GM12892 (cell line): ENCODE measurements around the gene CFAP47.

ENCODE experiments used
- DNase-seq: peaks from one replicate; pipeline ENCODE4 v3.0.0; 2011; ENCODE audit not compliant: insufficient read length
- FAIRE-seq: peaks from 2 replicates; lab custom pipeline; 2011; peaks lifted over from hg19 to GRCh38; lab: Jason Lieb, UNC
- POLR2A ChIP-seq: IDR thresholded peaks from 2 replicates; pipeline ENCODE4 v1.6.1; 2011; ENCODE audit warnings: low read depth, low read length, control low read depth
- POLR2AphosphoS5 ChIP-seq: IDR thresholded peaks from 2 replicates; pipeline ENCODE4 v1.6.1; 2011; ENCODE audit warnings: low read depth, low read length, control low read depth
- TAF1 ChIP-seq: IDR thresholded peaks from 2 replicates; pipeline ENCODE4 v1.6.1; 2011; ENCODE audit warnings: low read depth, mild to moderate bottlenecking, control low read depth, low read length, borderline replicate concordance

The CFAP47 gene

DNA sequence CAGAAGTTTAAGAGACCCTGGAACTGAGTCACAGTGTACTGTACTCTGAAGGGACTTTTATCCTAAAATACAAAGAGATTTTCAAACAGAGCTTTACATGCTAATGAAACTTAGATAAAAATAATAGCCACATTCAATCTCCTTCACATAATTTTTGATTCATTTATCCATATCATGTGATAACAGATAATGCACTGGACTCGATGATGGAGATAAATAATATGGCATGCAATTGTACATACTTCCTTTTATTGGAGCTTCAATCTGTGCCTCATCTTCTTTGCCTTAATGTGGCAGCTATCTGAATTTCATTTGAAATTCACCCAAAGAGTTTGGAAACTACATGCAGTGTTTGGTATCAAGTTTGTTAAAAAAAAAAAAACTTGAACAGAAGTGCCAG, 390.6 kb downstream of the CFAP47 start:
- no peak for DNase-seq
- TF ChIP-seq POLR2AphosphoS5 (no peak), TAF1 (no peak), POLR2A (no peak)
- FAIRE-seq, result no peak

DNA sequence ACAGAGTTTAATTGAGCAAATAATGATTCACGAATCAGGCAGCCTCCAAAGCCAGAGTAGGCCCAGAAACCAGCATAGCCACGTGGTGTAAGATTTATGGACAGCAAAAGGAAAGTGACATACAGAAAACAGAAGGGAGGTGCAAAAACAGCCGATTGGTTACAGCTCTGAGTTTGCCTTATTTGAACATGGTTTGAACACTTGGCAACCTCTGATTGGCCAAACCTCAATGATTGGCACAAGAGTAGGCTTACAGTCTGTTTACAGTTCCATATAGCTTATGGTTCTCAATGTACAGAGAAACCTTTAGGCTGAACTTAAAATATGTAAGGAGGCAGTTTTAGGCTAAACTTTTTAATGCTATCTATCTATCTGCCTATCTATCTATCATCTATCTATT, 394.8 kb downstream of the CFAP47 start:
- FAIRE-seq (no peak), DNase-seq (no peak)
- TF ChIP-seq TAF1, result no peak
- TF ChIP-seq POLR2A, result no peak
- no peak for TF ChIP-seq POLR2AphosphoS5

DNA sequence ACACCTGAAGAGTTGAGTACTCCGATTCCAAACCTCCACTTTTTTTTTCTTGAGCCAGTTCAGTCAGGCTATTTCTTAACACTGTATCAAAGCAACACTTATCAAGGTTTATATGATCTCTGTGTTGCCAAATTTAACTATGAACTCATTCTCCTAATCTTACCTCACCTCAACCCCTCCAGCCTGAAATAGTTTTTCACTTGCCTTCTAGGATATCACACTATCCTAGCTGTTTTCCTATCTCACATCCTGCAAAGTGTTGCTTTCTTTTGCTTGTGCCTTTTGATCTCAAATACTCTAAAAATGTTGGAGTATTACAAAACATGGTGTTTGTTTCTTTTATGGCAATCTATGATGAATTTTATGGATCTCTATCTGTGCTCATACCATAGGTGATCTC, 415.0 kb downstream of the CFAP47 start:
- DNase-seq (no peak), FAIRE-seq (no peak)
- TF ChIP-seq TAF1 (no peak), POLR2AphosphoS5 (no peak), POLR2A (no peak)

DNA sequence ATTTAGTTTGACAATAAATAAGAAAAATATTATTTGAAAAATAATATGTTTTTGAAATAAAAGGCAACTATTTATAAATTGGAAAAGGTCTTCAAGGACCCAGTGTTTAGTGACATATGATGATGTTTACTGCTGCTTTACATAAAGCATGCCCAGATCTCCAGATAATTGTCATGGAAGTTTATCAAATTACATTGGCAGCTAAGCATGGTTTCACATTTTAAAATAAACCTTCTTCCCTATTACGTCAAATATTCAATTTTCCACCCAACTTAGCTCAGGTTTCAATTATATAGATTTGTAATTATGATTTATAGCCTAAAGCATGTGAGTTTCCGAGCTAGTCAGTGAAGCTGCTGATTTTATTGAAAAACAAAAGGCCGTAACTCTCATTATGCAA, 417.2 kb downstream of the CFAP47 start:
- TF ChIP-seq POLR2A, result no peak
- no peak for TF ChIP-seq POLR2AphosphoS5
- TF ChIP-seq TAF1, result no peak
- FAIRE-seq (no peak), DNase-seq (no peak)

DNA sequence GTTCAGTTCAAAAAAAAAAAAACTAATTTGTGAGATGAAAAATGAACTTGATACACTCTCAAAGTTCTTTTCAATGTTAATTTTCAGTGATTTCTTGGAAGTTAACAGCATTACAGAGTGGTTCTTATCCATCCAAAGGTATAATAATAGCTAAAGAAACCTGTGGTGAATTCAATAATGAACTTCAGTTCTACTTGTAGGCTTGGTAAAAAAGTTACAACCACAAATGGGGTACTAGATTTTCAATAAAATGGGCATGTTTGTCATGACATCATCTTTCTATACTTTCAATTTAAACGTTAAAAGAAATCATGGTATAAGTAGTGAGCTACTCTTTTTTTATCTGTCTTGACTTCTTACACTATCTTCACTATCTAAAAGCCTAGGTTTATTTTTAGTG, 424.8 kb downstream of the CFAP47 start:
- FAIRE-seq (no peak), DNase-seq (no peak)
- TF ChIP-seq POLR2AphosphoS5 (no peak), TAF1 (no peak)

DNA sequence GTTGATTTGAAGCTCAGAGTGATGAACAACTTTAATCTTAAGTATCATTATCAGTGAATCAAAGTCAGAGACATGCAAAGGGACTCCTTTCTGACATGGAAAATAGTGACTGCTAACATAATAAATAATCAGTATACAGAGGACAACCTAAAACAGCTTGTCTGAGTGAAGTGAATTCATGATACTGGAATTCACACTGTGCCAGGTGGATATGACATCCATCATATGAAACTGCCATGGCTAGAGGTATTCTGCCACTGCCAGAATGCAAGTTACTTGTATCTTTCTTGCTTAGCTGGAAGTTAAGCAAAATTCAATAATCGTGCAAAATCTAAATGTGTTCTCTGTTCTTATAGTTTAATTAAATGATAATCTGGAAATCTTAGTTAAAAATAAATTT, 429.0 kb downstream of the CFAP47 start:
- no peak for DNase-seq
- TF ChIP-seq TAF1, result no peak
- no peak for TF ChIP-seq POLR2A
- no peak for TF ChIP-seq POLR2AphosphoS5

DNA sequence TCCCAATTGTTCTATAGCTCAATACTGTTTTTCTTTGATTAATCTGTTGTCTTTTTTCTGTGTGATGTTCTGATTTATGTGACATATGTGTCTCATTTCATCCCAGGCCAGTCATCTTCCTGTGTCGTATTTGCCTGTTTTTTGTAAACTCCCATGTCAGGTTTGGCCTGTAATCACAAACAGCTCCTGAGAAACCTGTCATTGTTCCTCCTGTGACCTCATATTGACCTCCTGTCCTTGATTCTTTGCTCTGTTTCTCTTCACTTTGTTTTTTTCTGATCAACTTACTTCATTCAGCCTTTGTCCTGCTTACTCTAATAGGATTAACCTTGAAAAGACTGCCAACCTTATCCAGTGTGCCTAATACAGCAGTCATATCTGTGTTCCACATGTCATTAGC, 438.3 kb downstream of the CFAP47 start:
- FAIRE-seq, result no peak
- TF ChIP-seq POLR2AphosphoS5 (no peak), TAF1 (no peak), POLR2A (no peak)

More for the DNA sequence above, 429.0 kb downstream of the CFAP47 start:
- FAIRE-seq, result no peak

DNA sequence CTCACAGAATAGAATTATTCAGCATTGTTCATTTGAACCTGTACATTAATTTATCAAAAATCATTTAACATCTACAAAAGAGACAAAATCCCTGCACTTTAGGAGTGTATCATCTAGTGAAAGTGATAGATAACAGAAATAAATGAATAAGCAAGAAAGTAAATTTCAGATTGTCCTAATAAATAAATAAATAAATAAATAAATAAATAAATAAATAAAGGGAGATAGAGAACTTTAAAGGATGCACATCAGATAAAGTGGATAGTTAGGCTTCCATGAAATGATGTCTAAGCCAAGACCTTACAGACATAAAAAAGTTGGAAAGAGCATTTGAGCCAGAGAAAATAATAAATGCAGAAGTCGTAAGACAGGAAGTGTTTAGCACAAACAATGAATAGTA, 444.7 kb downstream of the CFAP47 start:
- DNase-seq (no peak), FAIRE-seq (no peak)
- TF ChIP-seq POLR2AphosphoS5, result no peak
- TF ChIP-seq TAF1, result no peak
- no peak for TF ChIP-seq POLR2A

More for the DNA sequence above, 438.3 kb downstream of the CFAP47 start:
- DNase-seq, result no peak

DNA sequence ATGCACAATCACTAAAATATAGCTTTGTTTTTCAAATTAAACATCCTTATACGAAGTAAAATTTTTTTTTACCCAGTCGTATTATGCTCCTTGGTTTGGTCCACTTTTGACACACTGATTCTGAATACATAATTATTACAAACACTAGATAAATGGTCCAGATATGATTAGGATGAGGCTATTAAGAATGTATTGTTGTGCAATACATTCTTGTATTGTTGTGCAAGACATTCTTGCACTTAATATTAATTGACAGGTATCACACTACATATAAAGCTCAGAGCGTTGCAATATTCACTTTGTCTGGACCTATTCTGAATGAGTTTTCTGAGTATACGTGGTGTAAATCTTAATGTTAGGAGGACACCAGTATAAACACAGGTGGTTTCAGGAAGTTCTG, 464.0 kb downstream of the CFAP47 start:
- FAIRE-seq, result no peak
- DNase-seq, result no peak
- TF ChIP-seq TAF1 (no peak), POLR2A (no peak), POLR2AphosphoS5 (no peak)

DNA sequence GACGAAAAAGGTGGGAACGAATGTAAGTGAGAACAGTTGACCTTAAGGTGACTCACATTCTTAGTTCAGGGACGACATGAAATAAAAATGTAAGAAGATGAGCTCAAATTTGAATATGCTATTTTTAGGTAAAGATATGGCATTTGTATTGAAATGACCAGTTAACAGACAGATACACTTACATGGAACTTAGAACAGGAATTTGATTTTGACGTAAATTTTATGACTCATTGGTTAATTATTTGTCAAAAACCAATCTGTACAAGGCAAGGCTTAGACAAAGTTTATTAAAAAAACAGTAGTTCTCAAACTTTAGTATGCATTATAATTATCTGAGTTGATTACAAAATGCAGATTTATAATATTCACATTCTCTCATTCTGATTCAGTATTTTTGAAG, 469.4 kb downstream of the CFAP47 start:
- TF ChIP-seq TAF1 (no peak), POLR2A (no peak), POLR2AphosphoS5 (no peak)
- FAIRE-seq, result no peak
- DNase-seq, result no peak

DNA sequence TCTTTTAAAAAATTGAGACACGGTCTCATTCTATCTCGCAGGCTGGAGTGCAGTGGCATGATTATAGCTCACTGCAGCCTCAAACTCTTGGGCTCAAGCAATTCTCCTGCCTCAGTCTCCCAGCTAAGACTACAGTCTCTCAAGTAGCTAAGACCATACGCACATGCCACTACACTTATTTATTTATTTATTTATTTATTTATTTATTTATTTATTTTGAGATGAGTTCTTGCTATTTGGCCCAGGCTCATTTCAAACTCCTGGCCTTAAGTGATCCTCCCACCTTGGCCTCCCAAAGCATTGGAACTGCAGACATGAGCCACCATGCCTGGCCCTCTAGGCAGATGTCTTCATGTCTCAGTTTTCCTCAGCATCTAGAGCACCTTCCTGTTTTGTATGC, 482.2 kb downstream of the CFAP47 start:
- FAIRE-seq, result no peak
- TF ChIP-seq TAF1, result no peak
- no peak for TF ChIP-seq POLR2AphosphoS5
- TF ChIP-seq POLR2A, result no peak
- DNase-seq, result no peak

DNA sequence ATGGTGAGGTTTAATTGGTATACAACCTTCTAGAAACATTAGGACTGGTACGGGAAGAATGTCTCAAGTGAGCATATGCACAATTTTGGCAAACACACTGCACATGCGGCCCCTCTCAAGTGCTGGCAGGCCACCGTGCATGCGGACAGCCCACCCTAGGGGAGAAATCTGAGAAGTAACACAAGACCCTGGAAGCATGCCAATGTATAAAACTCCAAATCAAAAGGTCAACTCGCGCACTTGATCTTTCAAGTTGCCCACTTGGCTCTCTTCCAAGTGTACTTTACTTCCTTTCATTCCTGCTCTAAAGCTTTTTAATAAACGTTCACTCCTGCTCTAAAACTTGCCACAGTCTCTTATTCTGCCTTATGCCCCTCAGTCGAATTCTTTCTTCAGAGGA, 488.3 kb downstream of the CFAP47 start:
- FAIRE-seq (no peak), DNase-seq (no peak)
- TF ChIP-seq TAF1 (no peak), POLR2AphosphoS5 (no peak), POLR2A (no peak)

DNA sequence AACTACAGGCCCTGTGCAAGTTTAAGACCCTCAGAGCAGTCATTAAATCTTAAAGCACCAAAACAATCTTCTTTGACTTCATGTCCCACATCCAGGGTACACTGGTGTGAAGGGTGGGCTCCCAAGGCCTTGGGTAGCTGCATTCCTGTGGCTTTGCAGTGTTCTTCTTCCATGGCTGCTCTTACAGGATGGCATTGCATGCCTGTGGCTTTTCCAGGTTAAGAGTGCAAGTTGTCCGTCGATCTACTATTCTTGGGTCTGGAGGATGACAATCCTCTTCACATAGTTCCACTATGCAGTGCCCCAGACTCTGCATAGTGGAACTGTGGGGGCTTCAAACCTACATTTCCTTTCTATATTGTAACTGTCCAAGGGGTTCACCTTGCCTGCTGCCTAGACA, 494.5 kb downstream of the CFAP47 start:
- FAIRE-seq (no peak), DNase-seq (no peak)
- no peak for TF ChIP-seq POLR2A
- no peak for TF ChIP-seq POLR2AphosphoS5
- no peak for TF ChIP-seq TAF1
